Stomach smooth muscle (tissue), 2 donors: Measurements from ENCODE around the gene ANKRD12.

Source experiments
- H3K27ac ChIP-seq: one replicate; pipeline ENCODE4 v1.7.0; 2013; ENCODE audit warnings: mild to moderate bottlenecking, low read length, inconsistent platforms
- H3K27me3 ChIP-seq, 2 donors: one replicate each; pipeline ENCODE4 v1.7.0; 2013; ENCODE audit warnings: low read length in 2 of 2; ENCODE audit not compliant: insufficient read depth in 2 of 2, control insufficient read depth in 1 of 2
- H3K36me3 ChIP-seq, 2 donors: one replicate each; pipeline ENCODE4 v1.7.0; 2013; ENCODE audit warnings: low read length in 2 of 2; ENCODE audit not compliant: control insufficient read depth in 2 of 2, insufficient read depth in 2 of 2
- H3K4me1 ChIP-seq: one replicate; pipeline ENCODE4 v1.7.0; 2013; ENCODE audit warnings: low read length; ENCODE audit not compliant: control insufficient read depth, insufficient read depth
- H3K4me3 ChIP-seq, 2 donors: one replicate each; pipeline ENCODE4 v1.7.0; 2013; ENCODE audit warnings: low read length in 2 of 2
- H3K9ac ChIP-seq, 2 donors: one replicate each; pipeline ENCODE4 v1.7.0; 2013; ENCODE audit warnings: low read length in 2 of 2, mild to moderate bottlenecking in 1 of 2
- H3K9me3 ChIP-seq, 2 donors: one replicate each; pipeline ENCODE4 v1.7.0; 2013; ENCODE audit warnings: low read length in 2 of 2; ENCODE audit not compliant: control insufficient read depth in 2 of 2
- donor health status: healthy.
- donor health status: Pancreatic carcinoma.

The ANKRD12 gene

DNA sequence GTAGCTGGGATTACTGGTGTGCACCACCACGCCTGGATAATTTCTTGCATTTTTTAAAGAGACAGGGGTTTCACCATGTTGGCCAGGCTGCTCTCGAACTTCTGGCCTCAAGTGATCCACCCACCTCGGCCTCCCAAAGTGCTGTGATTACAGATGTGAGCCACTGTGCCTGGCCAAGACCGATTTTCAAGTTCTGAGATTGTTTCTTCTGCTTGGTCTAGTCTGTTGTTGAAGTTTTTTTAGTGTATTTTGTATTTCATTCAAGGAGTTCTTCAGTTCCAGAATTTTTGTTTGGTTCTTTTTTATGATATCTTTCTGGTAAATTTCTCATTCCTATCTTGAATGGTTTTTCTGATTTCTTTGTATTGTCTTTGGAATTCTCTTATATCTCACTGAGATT is 96.4 kb downstream of the ANKRD12 start:
- H3K9me3 ChIP-seq: peaks cover 0 to 3% of the 10 kb centered on the region in 2 donors
- H3K4me3 ChIP-seq: no peak overlapping the region
- no peaks in the 10 kb centered on the region for H3K4me1 ChIP-seq
- no peak overlapping the region for H3K27ac ChIP-seq
- no peaks in the 10 kb centered on the region for H3K27me3 ChIP-seq
- peaks cover 10 to 25% of the 10 kb centered on the region in 2 donors for H3K36me3 ChIP-seq
- H3K9ac ChIP-seq: no peak overlapping the region

- Histone ChIP-seq H3K4me1 (no peaks in the 10 kb centered on the region), H3K27me3 (no peaks in the 10 kb centered on the region), H3K9ac (no peak overlapping the region), H3K4me3 (no peak overlapping the region), H3K27ac (no peak overlapping the region), H3K36me3 (peaks cover 10 to 24% of the 10 kb centered on the region in 2 donors), H3K9me3 (peaks cover 0 to 3% of the 10 kb centered on the region in 2 donors)
Measured at GRCh38 chr18:9233771-9234440, 97.3 kb downstream of the ANKRD12 start.

GRCh38 chr18:9234528-9234927 is 97.9 kb downstream of the ANKRD12 start:
- Histone ChIP-seq H3K27me3 (no peaks in the 10 kb centered on the region), H3K27ac (no peak overlapping the region), H3K4me3 (no peak overlapping the region), H3K9ac (no peak overlapping the region), H3K4me1 (no peaks in the 10 kb centered on the region), H3K36me3 (peaks cover 10 to 28% of the 10 kb centered on the region in 2 donors), H3K9me3 (peaks cover 0 to 3% of the 10 kb centered on the region in 2 donors)

DNA sequence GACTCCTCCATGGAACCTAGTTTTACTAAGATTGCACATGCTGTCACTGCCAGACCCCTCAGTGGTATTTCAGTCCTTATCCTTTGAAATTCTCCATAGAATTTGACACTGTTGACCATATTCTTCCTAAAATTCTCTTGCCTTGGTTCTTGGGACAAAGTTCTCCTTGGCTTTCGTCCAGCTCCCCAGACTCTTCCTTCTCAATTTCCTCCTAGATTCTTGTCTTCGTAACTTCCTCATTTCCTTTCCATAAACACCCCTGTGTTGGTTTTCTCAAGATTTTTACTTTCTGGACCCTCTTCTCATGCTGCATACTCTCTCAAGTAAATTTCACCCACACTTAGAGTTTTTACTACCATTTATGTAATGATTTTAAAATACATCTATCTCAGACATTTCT is 101.4 kb downstream of the ANKRD12 start:
- Histone ChIP-seq H3K9me3 (no peaks in the 10 kb centered on the region), H3K9ac (no peak overlapping the region), H3K27me3 (no peaks in the 10 kb centered on the region), H3K4me3 (no peak overlapping the region), H3K36me3 (peaks cover 10 to 31% of the 10 kb centered on the region in 2 donors), H3K27ac (no peak overlapping the region), H3K4me1 (no peaks in the 10 kb centered on the region)

- H3K9me3 ChIP-seq: no peaks in the 10 kb centered on the region
- no peak overlapping the region for H3K9ac ChIP-seq
- no peak overlapping the region for H3K27ac ChIP-seq
- H3K27me3 ChIP-seq: no peaks in the 10 kb centered on the region
- H3K4me1 ChIP-seq: no peaks in the 10 kb centered on the region
- peaks cover 3 to 28% of the 10 kb centered on the region in 2 donors for H3K36me3 ChIP-seq
- no peak overlapping the region for H3K4me3 ChIP-seq
Measured at GRCh38 chr18:9239720-9240119, 103.1 kb downstream of the ANKRD12 start.

- no peak overlapping the region for H3K9ac ChIP-seq
- peaks cover 2 to 27% of the 10 kb centered on the region in 2 donors for H3K36me3 ChIP-seq
- H3K4me1 ChIP-seq: no peaks in the 10 kb centered on the region
- H3K27me3 ChIP-seq: no peaks in the 10 kb centered on the region
- H3K9me3 ChIP-seq: no peaks in the 10 kb centered on the region
- H3K4me3 ChIP-seq: no peak overlapping the region
- no peak overlapping the region for H3K27ac ChIP-seq
Measured at GRCh38 chr18:9240270-9240669, 103.7 kb downstream of the ANKRD12 start.

DNA sequence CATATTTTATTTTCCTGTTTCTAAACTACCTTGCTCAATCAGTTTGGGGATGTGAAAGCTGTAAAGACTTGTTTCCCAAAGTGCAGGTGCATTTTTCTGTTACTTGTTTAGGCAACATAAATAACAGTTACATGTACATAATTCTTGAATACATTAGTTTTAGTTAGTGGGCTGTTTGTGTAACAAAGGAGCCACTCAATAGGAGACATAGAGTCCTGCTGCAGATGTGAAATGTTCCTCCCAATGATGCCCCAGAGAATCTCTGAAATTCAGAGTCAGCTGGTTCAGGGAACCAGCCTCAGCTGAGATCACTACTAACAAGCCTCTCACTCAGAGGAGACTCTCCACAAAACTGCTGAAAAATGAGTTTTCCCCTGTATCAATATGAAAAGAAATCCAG is 106.4 kb downstream of the ANKRD12 start:
- no peak overlapping the region for H3K4me3 ChIP-seq
- H3K4me1 ChIP-seq: no peaks in the 10 kb centered on the region
- H3K36me3 ChIP-seq: peaks cover 0 to 17% of the 10 kb centered on the region in 2 donors
- no peak overlapping the region for H3K9ac ChIP-seq
- H3K27ac ChIP-seq: no peak overlapping the region
- no peaks in the 10 kb centered on the region for H3K9me3 ChIP-seq
- no peaks in the 10 kb centered on the region for H3K27me3 ChIP-seq

GRCh38 chr18:9244376-9244775 is 107.8 kb downstream of the ANKRD12 start:
- Histone ChIP-seq H3K4me3 (no peak overlapping the region), H3K27me3 (no peaks in the 10 kb centered on the region)

DNA sequence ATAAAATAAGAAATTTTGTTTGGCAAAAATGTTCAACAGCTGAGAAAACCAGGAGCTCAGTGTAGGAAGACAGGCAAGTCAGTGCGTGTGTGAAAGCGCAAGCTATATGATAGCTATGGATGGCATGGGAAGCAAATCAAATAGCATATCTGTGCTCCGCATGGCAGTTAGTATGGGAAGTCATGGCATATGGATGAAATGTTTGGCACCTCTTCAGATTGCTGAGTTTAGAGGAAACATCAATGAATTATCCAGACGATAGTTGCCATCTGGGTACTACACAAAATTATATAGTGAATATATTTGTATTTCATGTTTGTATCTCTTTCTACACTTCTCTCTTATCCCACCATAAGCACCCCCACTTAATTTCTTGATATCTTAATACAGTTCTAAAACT is 112.1 kb downstream of the ANKRD12 start:
- H3K9me3 ChIP-seq: no peaks in the 10 kb centered on the region
- no peaks in the 10 kb centered on the region for H3K27me3 ChIP-seq
- H3K9ac ChIP-seq: no peak overlapping the region
- peaks cover 2 to 4% of the 10 kb centered on the region in 2 donors for H3K36me3 ChIP-seq
- H3K4me3 ChIP-seq: no peak overlapping the region
- no peaks in the 10 kb centered on the region for H3K4me1 ChIP-seq
- no peak overlapping the region for H3K27ac ChIP-seq

More at GRCh38 chr18:9244376-9244775, 107.8 kb downstream of the ANKRD12 start:
- Histone ChIP-seq H3K9ac (no peak overlapping the region), H3K27ac (no peak overlapping the region), H3K4me1 (no peaks in the 10 kb centered on the region), H3K36me3 (peaks cover 2 to 14% of the 10 kb centered on the region in 2 donors), H3K9me3 (no peaks in the 10 kb centered on the region)

GRCh38 chr18:9249254-9249653 is 112.7 kb downstream of the ANKRD12 start:
- H3K27me3 ChIP-seq: no peaks in the 10 kb centered on the region
- H3K27ac ChIP-seq: no peak overlapping the region
- H3K36me3 ChIP-seq: peaks cover 0 to 2% of the 10 kb centered on the region in 2 donors
- H3K9me3 ChIP-seq: no peaks in the 10 kb centered on the region
- no peak overlapping the region for H3K9ac ChIP-seq
- no peak overlapping the region for H3K4me3 ChIP-seq
- no peaks in the 10 kb centered on the region for H3K4me1 ChIP-seq

- no peak overlapping the region for H3K27ac ChIP-seq
- H3K4me1 ChIP-seq: no peaks in the 10 kb centered on the region
- H3K36me3 ChIP-seq: no peaks in the 10 kb centered on the region
- H3K9ac ChIP-seq: no peak overlapping the region
- no peaks in the 10 kb centered on the region for H3K27me3 ChIP-seq
- no peaks in the 10 kb centered on the region for H3K9me3 ChIP-seq
- H3K4me3 ChIP-seq: no peak overlapping the region
Measured at GRCh38 chr18:9259173-9259572, 122.6 kb downstream of the ANKRD12 start.
